HCT116 (cell line): ENCODE measurements around the gene TOP1. TPM values are rescaled to one million over a fixed set of nuclear protein-coding genes. Genes with fewer than 3 reads are reported as not detected.

ENCODE experiments used
- ATAC-seq: fragments of 200-7000 bp; cut with Tn5 transposase; 2 replicates; pipeline ENCODE4 v1.9.1; 2020; ENCODE audit warnings: mild to moderate bottlenecking, moderate library complexity
- BruUV-seq: library from RNA; stranded (reverse); fragments of 400-500 nt; replicated peaks from 2 replicates; lab custom pipeline; 2021; lab: Mats Ljungman, UMichigan
- CTCF ChIA-PET: fragments of 300-600 bp; sonication (Branson Sonifier 250); formaldehyde crosslinking; loops from one replicate; lab custom pipeline; 2021; ENCODE audit warnings: antibody characterized with exemption; lab: Charles Lee
- POLR2A ChIA-PET: fragments of 300-600, 350-600 bp; sonication (Branson Sonifier 250); formaldehyde crosslinking; loops from one replicate; lab custom pipeline; 2021; ENCODE audit warnings: antibody characterized with exemption; lab: Charles Lee
- RAD21 ChIA-PET, 2 experiments: fragments of 300-600 bp; sonication (Branson Sonifier 250); formaldehyde crosslinking; loops; one replicate each; lab custom pipeline; 2023; ENCODE audit warnings: low total read pairs in 2 of 2; ENCODE audit not compliant: uncharacterized antibody in 2 of 2, unreplicated experiment in 2 of 2, low non-redundant PET in 1 of 2; lab: Charles Lee
- DNase-seq: peaks from one replicate; pipeline ENCODE4 v3.0.0-alpha.2; 2010; ENCODE audit warnings: low read depth, low spot score
- H2AFZ ChIP-seq: fragments of 200-600 bp; shearing (Covaris generic), sonication (generic); 2 replicates; pipeline ENCODE4 v1.6.1; 2017; ENCODE audit warnings: low read depth, mixed run types, mixed read lengths, antibody characterized with exemption, low read length; ENCODE audit not compliant: poor library complexity, severe bottlenecking
- H3K27ac ChIP-seq: 2 replicates; pipeline ENCODE4 v1.5.1; 2012; ENCODE audit warnings: low read depth, low read length
- H3K27me3 ChIP-seq: fragments of 200-600 bp; sonication (generic); 2 replicates; pipeline ENCODE4 v1.6.1; 2016; ENCODE audit warnings: mixed run types, low read length, mixed read lengths; ENCODE audit not compliant: insufficient read depth
- H3K36me3 ChIP-seq, 2 experiments: fragments of 200-500 bp in 1 of 2; fragments of 200-600 bp in 1 of 2; sonication (Bioruptor generic) in 1 of 2; sonication (generic) in 1 of 2; 2 replicates each; pipeline versions ENCODE4 v1.5.1 to v1.6.1; 2014 to 2016; ENCODE audit warnings: low read length in 2 of 2, inconsistent platforms in 1 of 2, mixed read lengths in 1 of 2, mixed run types in 1 of 2; ENCODE audit not compliant: insufficient read depth in 2 of 2, control insufficient read depth in 1 of 2
- H3K4me1 ChIP-seq, 2 experiments: fragments of 200-600 bp in 1 of 2; sonication (generic) in 1 of 2; 2 replicates each; pipeline versions ENCODE4 v1.5.1 to v1.6.1; 2012 to 2017; ENCODE audit warnings: low read length in 2 of 2, inconsistent platforms in 1 of 2, mild to moderate bottlenecking in 1 of 2, mixed read lengths in 1 of 2, mixed run types in 1 of 2, moderate library complexity in 1 of 2; ENCODE audit not compliant: insufficient read depth in 2 of 2, control insufficient read depth in 1 of 2
- H3K4me2 ChIP-seq: fragments of 200-600 bp; sonication (generic); 2 replicates; pipeline ENCODE4 v1.6.1; 2017; ENCODE audit warnings: mixed run types, low read length, mixed read lengths
- H3K4me3 ChIP-seq, 2 experiments: fragments of 200-600 bp in 1 of 2; sonication (generic) in 1 of 2; replicated peaks in 1 of 2; 2 replicates each; pipeline ENCODE4 v1.5.1; 2011 to 2016; ENCODE audit warnings: low read length in 2 of 2, control low read depth in 1 of 2, low read depth in 1 of 2, mild to moderate bottlenecking in 1 of 2, mixed read lengths in 1 of 2, mixed run types in 1 of 2
- H3K79me2 ChIP-seq: fragments of 200-600 bp; sonication (generic); 2 replicates; pipeline ENCODE4 v1.6.1; 2017; ENCODE audit warnings: mild to moderate bottlenecking, mixed run types, low read length, moderate library complexity, mixed read lengths; ENCODE audit not compliant: insufficient read depth
- H3K9ac ChIP-seq: fragments of 200-600 bp; sonication (generic); 2 replicates; pipeline ENCODE4 v1.6.1; 2016; ENCODE audit warnings: low read length, mixed read lengths
- H3K9me2 ChIP-seq: fragments of 200-600 bp; sonication (generic), shearing (Covaris generic); 2 replicates; pipeline ENCODE4 v1.6.1; 2017; ENCODE audit warnings: mixed run types, mild to moderate bottlenecking, moderate library complexity; ENCODE audit not compliant: insufficient read depth
- H3K9me3 ChIP-seq, 2 experiments: fragments of 200-500 bp in 1 of 2; fragments of 200-600 bp in 1 of 2; sonication (Bioruptor generic) in 1 of 2; sonication (generic) in 1 of 2; 2 replicates each; pipeline ENCODE4 v1.6.1; 2014 to 2017; ENCODE audit warnings: low read length in 2 of 2, mixed read lengths in 2 of 2, inconsistent platforms in 1 of 2, low read depth in 1 of 2, mild to moderate bottlenecking in 1 of 2, mixed run types in 1 of 2, moderate library complexity in 1 of 2; ENCODE audit not compliant: control insufficient read depth in 1 of 2, insufficient read depth in 1 of 2
- H4K20me1 ChIP-seq: fragments of 200-600 bp; sonication (generic), shearing (Covaris generic); 2 replicates; pipeline ENCODE4 v1.6.1; 2017; ENCODE audit warnings: mixed run types, mild to moderate bottlenecking, moderate library complexity; ENCODE audit not compliant: insufficient read depth
- CBX3 ChIP-seq: IDR thresholded peaks from 2 replicates; pipeline ENCODE4 v1.6.1; 2012; ENCODE audit warnings: low read depth
- EGR1 ChIP-seq: IDR thresholded peaks from 2 replicates; pipeline ENCODE4 v1.6.1; 2012; ENCODE audit warnings: low read depth
- EZH2 ChIP-seq: fragments of 200-600 bp; sonication (generic); IDR thresholded peaks from 2 replicates; pipeline ENCODE4 v1.6.1; 2017; ENCODE audit warnings: antibody characterized with exemption, mixed run types
- EZH2phosphoT487 ChIP-seq: fragments of 200-600 bp; IDR thresholded peaks from 2 replicates; pipeline ENCODE4 v1.6.1; 2018; ENCODE audit warnings: antibody characterized with exemption, borderline replicate concordance
- POLR2A ChIP-seq: IDR thresholded peaks from 2 replicates; pipeline ENCODE4 v1.7.0; 2011; ENCODE audit warnings: borderline replicate concordance; ENCODE audit not compliant: insufficient read depth, insufficient read length; ENCODE audit errors: extremely low read depth
- RAD21 ChIP-seq: IDR thresholded peaks from 2 replicates; pipeline ENCODE4 v1.6.1; 2012; ENCODE audit warnings: low read depth, mild to moderate bottlenecking
- SIN3A ChIP-seq: IDR thresholded peaks from 2 replicates; pipeline ENCODE4 v1.6.1; 2012; ENCODE audit warnings: low read depth
- SP1 ChIP-seq: IDR thresholded peaks from 2 replicates; pipeline ENCODE4 v1.6.1; 2012; ENCODE audit warnings: low read depth
- SRF ChIP-seq: IDR thresholded peaks from 2 replicates; pipeline ENCODE4 v1.6.1; 2012; ENCODE audit warnings: low read depth
- TCF7L2 ChIP-seq: IDR thresholded peaks from 2 replicates; pipeline ENCODE4 v1.7.0; 2011; ENCODE audit warnings: borderline replicate concordance, inconsistent platforms; ENCODE audit not compliant: insufficient read depth, insufficient read length; ENCODE audit errors: extremely low read depth
- YY1 ChIP-seq: IDR thresholded peaks from 2 replicates; pipeline ENCODE4 v1.6.1; 2011; ENCODE audit warnings: low read length, low read depth, moderate library complexity, mild to moderate bottlenecking; ENCODE audit not compliant: insufficient replicate concordance; ENCODE audit errors: extremely low read depth
- intact Hi-C: fragments of 100-400 bp; cut with micrococcal nuclease; formaldehyde crosslinking; loops from 2 replicates; pipeline ENCODE4 v1.10.0; 2022
- total RNA-seq: library from RNA; stranded (reverse); gene quantifications from one replicate; pipeline ENCODE4 v1.2.1, GENCODE V29; 2021; ENCODE audit not compliant: unreplicated experiment
- TF ChIP-seq, protein P1 (sequence below): IDR thresholded peaks from 2 replicates; pipeline ENCODE4 v1.6.1; 2012; ENCODE audit warnings: low read depth
- TF ChIP-seq, protein P2 (sequence below): IDR thresholded peaks from 2 replicates; pipeline ENCODE4 v1.6.1; 2012
- TF ChIP-seq, protein P3 (sequence below): IDR thresholded peaks from 2 replicates; pipeline ENCODE4 v1.6.1; 2011; ENCODE audit warnings: mild to moderate bottlenecking, low read length, moderate library complexity; ENCODE audit not compliant: insufficient replicate concordance; ENCODE audit errors: extremely low read depth

The TOP1 gene
- total RNA-seq, 1 experiment from 2014 or later = 190 TPM

DNA sequence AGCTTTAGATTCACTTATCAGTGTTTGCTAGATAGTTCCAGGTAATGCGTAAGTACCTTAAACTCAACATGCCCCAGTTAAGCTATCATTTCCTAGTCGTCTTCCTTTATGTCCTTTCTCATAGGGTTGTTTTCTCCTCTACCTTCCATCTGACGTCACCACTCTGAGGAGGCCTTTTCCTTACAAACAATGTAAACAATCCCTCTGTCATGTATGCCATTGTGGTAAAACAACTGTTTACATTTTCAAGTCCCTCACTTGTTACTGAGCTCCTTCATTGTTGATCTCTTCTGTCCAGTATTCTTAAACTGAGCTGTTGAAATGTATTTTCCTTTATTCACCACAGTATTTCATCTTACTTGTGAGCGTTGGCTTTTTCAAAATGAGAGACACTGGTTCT lies 63.3 kb downstream of the TOP1 start:
- RAD21 ChIA-PET = no interaction called here
- TF ChIP-seq SIN3A = no peak
- TF ChIP-seq, protein P1, sequence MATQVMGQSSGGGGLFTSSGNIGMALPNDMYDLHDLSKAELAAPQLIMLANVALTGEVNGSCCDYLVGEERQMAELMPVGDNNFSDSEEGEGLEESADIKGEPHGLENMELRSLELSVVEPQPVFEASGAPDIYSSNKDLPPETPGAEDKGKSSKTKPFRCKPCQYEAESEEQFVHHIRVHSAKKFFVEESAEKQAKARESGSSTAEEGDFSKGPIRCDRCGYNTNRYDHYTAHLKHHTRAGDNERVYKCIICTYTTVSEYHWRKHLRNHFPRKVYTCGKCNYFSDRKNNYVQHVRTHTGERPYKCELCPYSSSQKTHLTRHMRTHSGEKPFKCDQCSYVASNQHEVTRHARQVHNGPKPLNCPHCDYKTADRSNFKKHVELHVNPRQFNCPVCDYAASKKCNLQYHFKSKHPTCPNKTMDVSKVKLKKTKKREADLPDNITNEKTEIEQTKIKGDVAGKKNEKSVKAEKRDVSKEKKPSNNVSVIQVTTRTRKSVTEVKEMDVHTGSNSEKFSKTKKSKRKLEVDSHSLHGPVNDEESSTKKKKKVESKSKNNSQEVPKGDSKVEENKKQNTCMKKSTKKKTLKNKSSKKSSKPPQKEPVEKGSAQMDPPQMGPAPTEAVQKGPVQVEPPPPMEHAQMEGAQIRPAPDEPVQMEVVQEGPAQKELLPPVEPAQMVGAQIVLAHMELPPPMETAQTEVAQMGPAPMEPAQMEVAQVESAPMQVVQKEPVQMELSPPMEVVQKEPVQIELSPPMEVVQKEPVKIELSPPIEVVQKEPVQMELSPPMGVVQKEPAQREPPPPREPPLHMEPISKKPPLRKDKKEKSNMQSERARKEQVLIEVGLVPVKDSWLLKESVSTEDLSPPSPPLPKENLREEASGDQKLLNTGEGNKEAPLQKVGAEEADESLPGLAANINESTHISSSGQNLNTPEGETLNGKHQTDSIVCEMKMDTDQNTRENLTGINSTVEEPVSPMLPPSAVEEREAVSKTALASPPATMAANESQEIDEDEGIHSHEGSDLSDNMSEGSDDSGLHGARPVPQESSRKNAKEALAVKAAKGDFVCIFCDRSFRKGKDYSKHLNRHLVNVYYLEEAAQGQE = no peak
- no peak for TF ChIP-seq RAD21
- no peak for TF ChIP-seq POLR2A
- TF ChIP-seq YY1 = no peak
- TF ChIP-seq SRF = no peak
- no peak for TF ChIP-seq EZH2
- no peak for TF ChIP-seq EGR1
- no peak for TF ChIP-seq EZH2phosphoT487
- no peak for TF ChIP-seq TCF7L2
- TF ChIP-seq, protein P2, sequence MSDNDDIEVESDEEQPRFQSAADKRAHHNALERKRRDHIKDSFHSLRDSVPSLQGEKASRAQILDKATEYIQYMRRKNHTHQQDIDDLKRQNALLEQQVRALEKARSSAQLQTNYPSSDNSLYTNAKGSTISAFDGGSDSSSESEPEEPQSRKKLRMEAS = no peak
- TF ChIP-seq, protein P3, sequence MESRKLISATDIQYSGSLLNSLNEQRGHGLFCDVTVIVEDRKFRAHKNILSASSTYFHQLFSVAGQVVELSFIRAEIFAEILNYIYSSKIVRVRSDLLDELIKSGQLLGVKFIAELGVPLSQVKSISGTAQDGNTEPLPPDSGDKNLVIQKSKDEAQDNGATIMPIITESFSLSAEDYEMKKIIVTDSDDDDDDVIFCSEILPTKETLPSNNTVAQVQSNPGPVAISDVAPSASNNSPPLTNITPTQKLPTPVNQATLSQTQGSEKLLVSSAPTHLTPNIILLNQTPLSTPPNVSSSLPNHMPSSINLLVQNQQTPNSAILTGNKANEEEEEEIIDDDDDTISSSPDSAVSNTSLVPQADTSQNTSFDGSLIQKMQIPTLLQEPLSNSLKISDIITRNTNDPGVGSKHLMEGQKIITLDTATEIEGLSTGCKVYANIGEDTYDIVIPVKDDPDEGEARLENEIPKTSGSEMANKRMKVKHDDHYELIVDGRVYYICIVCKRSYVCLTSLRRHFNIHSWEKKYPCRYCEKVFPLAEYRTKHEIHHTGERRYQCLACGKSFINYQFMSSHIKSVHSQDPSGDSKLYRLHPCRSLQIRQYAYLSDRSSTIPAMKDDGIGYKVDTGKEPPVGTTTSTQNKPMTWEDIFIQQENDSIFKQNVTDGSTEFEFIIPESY = no peak
- no peak for TF ChIP-seq CBX3
- no peak for TF ChIP-seq SP1
- TF ChIP-seq, all 23 proteins: peak for 0
- Histone ChIP-seq H3K27me3 (no peaks in the 10 kb centered on the region), H4K20me1 (peaks cover 13% of the 10 kb centered on the region; the same call in 1 of the 2 replicates), H3K9ac (no peak overlapping the region), H3K9me2 (no peaks in the 10 kb centered on the region), H3K79me2 (peaks cover 65% of the 10 kb centered on the region), H3K36me3 (peaks cover 36 to 41% of the 10 kb centered on the region in 2 experiments), H3K4me3 (no peak overlapping the region), H3K9me3 (no peaks in the 10 kb centered on the region), H3K4me2 (no peak overlapping the region), H3K27ac (no peak overlapping the region), H3K4me1 (no peaks in the 10 kb centered on the region), H2AFZ (no peak overlapping the region)
- BruUV-seq = no TSS peak
- ATAC-seq = no peak
- intact Hi-C loops = no loop called here
- ChIA-PET POLR2A (no interaction called here), CTCF (no interaction called here)
- DNase-seq = no peak
